GM19324 (cell line): ENCODE measurements around the gene LOXL4.

Experiments
- ATAC-seq: cut with Tn5 transposase; IDR thresholded peaks from one replicate; pipeline ENCODE4 v1.9.1; 2021; ENCODE audit warnings: mild to moderate bottlenecking, moderate library complexity; ENCODE audit not compliant: unreplicated experiment, low FRiP score

Gene LOXL4

GRCh38 chr10:98265403-98266378 lies 2.3 kb downstream of the LOXL4 start:
- ATAC-seq = no peak

GRCh38 chr10:98264378-98265065 lies 3.5 kb downstream of the LOXL4 start:
- no peak for ATAC-seq

- ATAC-seq = no peak
These were observed 4.9 kb downstream of the LOXL4 start for GRCh38 chr10:98263088-98263487.

- no peak for ATAC-seq
These were observed 5.4 kb downstream of the LOXL4 start for GRCh38 chr10:98262571-98262970.

- ATAC-seq = no peak
These were observed 6.3 kb downstream of the LOXL4 start for GRCh38 chr10:98261436-98262277.

- ATAC-seq = no peak
These were observed 7.2 kb downstream of the LOXL4 start for GRCh38 chr10:98260752-98261151.

GRCh38 chr10:98260350-98260749 lies 7.6 kb downstream of the LOXL4 start:
- ATAC-seq = no peak

- no peak for ATAC-seq
These were observed 8.2 kb downstream of the LOXL4 start for GRCh38 chr10:98259606-98260315.

- no peak for ATAC-seq
These were observed 9.1 kb downstream of the LOXL4 start for GRCh38 chr10:98258683-98259454.

- no peak for ATAC-seq
These were observed 10.0 kb downstream of the LOXL4 start for GRCh38 chr10:98257961-98258360.

- ATAC-seq = no peak
These were observed 10.8 kb downstream of the LOXL4 start for GRCh38 chr10:98257198-98257597.

GRCh38 chr10:98256692-98257091 lies 11.3 kb downstream of the LOXL4 start:
- ATAC-seq = no peak

- ATAC-seq = no peak
These were observed 12.7 kb downstream of the LOXL4 start for GRCh38 chr10:98255146-98255877.

GRCh38 chr10:98254234-98254974 lies 13.6 kb downstream of the LOXL4 start:
- ATAC-seq = no peak

- no peak for ATAC-seq
These were observed 14.5 kb downstream of the LOXL4 start for GRCh38 chr10:98253499-98253898.

GRCh38 chr10:98252464-98252863 lies 15.5 kb downstream of the LOXL4 start:
- ATAC-seq = no peak

GRCh38 chr10:98251399-98251798 lies 16.6 kb downstream of the LOXL4 start:
- no peak for ATAC-seq

GRCh38 chr10:98249134-98249533 lies 18.9 kb downstream of the LOXL4 start:
- no peak for ATAC-seq
